Subcutaneous abdominal adipose tissue (tissue), 5 donors: ENCODE results near the gene SERPING1.

Experiments used
- H3K27ac ChIP-seq: one replicate; pipeline ENCODE4 v1.7.0; 2013; ENCODE audit warnings: low read depth, mild to moderate bottlenecking, inconsistent platforms, low read length, moderate library complexity
- H3K27me3 ChIP-seq, 5 donors: one replicate each; pipeline ENCODE4 v1.7.0; 2013; ENCODE audit warnings: low read length in 5 of 5, inconsistent platforms in 1 of 5; ENCODE audit not compliant: control insufficient read depth in 5 of 5, insufficient read depth in 4 of 5
- H3K36me3 ChIP-seq, 5 donors: one replicate each; pipeline ENCODE4 v1.7.0; 2013; ENCODE audit warnings: low read length in 5 of 5; ENCODE audit not compliant: control insufficient read depth in 5 of 5, insufficient read depth in 5 of 5
- H3K4me1 ChIP-seq, 5 donors: one replicate each; pipeline ENCODE4 v1.7.0; 2013; ENCODE audit warnings: low read length in 5 of 5, mild to moderate bottlenecking in 3 of 5, moderate library complexity in 1 of 5; ENCODE audit not compliant: control insufficient read depth in 5 of 5, insufficient read depth in 5 of 5
- H3K4me3 ChIP-seq, 5 donors: one replicate each; pipeline ENCODE4 v1.7.0; 2013; ENCODE audit warnings: low read length in 5 of 5, low read depth in 1 of 5
- H3K9ac ChIP-seq, 5 donors: one replicate each; pipeline ENCODE4 v1.7.0; 2013; ENCODE audit warnings: low read length in 5 of 5, mild to moderate bottlenecking in 4 of 5, moderate library complexity in 3 of 5
- H3K9me3 ChIP-seq, 5 donors: one replicate each; pipeline ENCODE4 v1.7.0; 2013; ENCODE audit warnings: low read length in 5 of 5; ENCODE audit not compliant: control insufficient read depth in 5 of 5
- donor health status: healthy.
- donor health status: healthy.
- donor health status: healthy.
- donor health status: healthy.
- donor health status: healthy.

Gene SERPING1

DNA sequence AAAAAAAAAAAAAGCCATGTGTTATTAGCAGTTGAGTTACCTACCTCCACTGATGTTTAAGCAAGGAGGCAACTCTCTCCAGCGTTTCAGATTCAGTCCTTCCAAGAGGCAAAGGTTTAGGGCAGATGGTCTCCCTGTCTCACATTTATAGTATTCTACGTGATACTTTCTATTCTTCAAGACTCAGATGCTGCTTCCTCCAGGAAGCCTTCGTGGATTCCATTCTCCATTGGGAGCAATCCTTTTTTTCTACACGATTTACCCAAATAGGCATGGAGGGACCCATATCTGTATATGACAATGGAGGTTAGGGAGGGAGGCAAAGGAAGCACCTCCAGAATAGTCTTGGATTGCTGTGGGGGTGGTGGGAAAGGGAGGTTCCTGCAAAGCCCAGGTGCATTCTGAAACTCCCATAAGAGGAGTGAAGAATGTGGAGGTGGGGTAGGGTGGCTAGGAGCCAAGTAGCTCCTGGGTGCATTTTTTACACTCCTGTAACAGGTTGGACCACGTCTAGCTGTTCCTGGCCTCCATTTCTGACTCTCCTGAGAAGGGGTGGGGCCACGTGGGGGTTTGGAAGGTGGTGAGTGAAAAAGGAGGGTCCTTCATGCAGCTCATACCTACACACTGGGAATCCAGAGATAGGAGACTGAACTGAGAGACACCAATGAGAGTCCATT lies 36.0 kb downstream of the SERPING1 start:
- H3K4me1 ChIP-seq = peaks cover 2 to 12% (median 10%) of the 10 kb centered on the region in 5 donors
- no peak overlapping the region for H3K9ac ChIP-seq
- no peak overlapping the region for H3K27ac ChIP-seq
- H3K9me3 ChIP-seq = no peaks in the 10 kb centered on the region
- peaks cover 0 to 3% (median 0%) of the 10 kb centered on the region in 5 donors for H3K27me3 ChIP-seq
- H3K4me3 ChIP-seq = no peak overlapping the region
- no peaks in the 10 kb centered on the region for H3K36me3 ChIP-seq

DNA sequence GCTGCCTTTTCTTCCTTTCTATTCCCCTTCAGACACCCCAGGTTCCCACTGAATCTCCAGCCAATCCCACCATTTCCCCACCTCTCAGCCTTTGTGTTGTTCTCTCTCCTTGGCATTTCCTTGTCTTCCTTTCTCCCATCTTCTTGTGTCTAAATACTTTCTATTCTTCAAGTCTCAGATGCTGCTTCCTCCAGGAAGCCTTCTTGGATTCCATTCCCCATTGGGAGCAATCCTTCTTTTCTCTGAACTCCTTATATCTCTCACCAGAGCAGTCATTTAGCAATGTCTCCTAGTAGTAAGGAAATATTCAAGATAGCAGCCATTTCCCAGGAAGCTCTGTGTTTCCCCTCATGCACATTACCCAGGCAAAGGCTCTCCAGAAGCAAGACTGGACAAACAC lies 36.8 kb downstream of the SERPING1 start:
- H3K4me1 ChIP-seq = peaks cover 2 to 20% (median 17%) of the 10 kb centered on the region in 5 donors
- H3K9me3 ChIP-seq = no peaks in the 10 kb centered on the region
- H3K27ac ChIP-seq = no peak overlapping the region
- H3K27me3 ChIP-seq = peaks cover 0 to 6% (median 0%) of the 10 kb centered on the region in 5 donors
- H3K4me3 ChIP-seq = no peak overlapping the region
- H3K9ac ChIP-seq = no peak overlapping the region
- no peaks in the 10 kb centered on the region for H3K36me3 ChIP-seq

DNA sequence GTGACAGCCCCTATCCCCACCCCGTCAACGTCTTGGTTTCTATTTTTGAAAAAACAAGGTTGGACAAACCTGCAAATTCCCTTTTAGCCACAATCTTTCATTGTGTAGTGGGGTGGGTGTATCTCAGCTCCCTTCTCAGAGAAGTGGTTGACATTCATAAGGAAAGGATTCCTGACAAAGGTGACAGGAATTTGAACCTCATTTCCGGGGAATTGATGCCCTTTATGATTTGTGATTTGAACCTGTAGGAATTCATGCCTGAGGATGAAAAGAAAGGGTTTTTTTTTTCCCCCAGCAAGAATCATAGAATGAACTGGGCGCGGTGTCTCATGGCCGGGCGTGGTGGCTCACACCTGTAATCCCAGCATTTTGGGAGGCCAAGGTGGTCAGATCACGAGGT lies 37.8 kb downstream of the SERPING1 start:
- Histone ChIP-seq H3K4me3 (no peak overlapping the region), H3K4me1 (peaks cover 4 to 29% (median 26%) of the 10 kb centered on the region in 5 donors), H3K27me3 (peaks cover 0 to 6% (median 0%) of the 10 kb centered on the region in 5 donors), H3K9me3 (no peaks in the 10 kb centered on the region), H3K9ac (no peak overlapping the region), H3K36me3 (no peaks in the 10 kb centered on the region), H3K27ac (no peak overlapping the region)

DNA sequence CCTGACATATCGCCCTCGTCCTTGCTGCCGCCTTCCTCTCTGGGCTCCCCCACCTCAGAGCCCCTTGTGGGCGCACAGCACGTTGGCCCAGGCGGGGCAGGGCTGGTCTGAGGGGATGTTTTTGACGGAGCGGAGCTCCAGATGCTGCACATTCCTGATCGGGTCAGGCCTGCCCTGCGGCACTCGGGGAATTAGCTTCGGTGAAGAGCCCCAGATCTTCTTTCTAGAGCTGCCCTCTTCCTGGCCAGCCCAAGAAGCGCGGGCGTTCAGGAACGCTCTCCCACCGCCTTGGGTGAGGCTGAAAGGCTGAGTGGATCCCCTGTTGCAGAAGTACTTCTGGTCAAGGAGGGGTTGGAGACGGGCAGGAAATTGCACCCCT lies 40.1 kb downstream of the SERPING1 start:
- Histone ChIP-seq H3K4me1 (peaks cover 4 to 30% (median 28%) of the 10 kb centered on the region in 5 donors), H3K9me3 (no peaks in the 10 kb centered on the region), H3K9ac (peak overlapping the region in 3 of 5 donors; percentile 20 to 65 (median 51)), H3K27ac (no peak overlapping the region), H3K27me3 (peaks cover 0 to 6% (median 0%) of the 10 kb centered on the region in 5 donors), H3K4me3 (peak overlapping the region; percentile 73 to 90 (median 86)), H3K36me3 (no peaks in the 10 kb centered on the region)

DNA sequence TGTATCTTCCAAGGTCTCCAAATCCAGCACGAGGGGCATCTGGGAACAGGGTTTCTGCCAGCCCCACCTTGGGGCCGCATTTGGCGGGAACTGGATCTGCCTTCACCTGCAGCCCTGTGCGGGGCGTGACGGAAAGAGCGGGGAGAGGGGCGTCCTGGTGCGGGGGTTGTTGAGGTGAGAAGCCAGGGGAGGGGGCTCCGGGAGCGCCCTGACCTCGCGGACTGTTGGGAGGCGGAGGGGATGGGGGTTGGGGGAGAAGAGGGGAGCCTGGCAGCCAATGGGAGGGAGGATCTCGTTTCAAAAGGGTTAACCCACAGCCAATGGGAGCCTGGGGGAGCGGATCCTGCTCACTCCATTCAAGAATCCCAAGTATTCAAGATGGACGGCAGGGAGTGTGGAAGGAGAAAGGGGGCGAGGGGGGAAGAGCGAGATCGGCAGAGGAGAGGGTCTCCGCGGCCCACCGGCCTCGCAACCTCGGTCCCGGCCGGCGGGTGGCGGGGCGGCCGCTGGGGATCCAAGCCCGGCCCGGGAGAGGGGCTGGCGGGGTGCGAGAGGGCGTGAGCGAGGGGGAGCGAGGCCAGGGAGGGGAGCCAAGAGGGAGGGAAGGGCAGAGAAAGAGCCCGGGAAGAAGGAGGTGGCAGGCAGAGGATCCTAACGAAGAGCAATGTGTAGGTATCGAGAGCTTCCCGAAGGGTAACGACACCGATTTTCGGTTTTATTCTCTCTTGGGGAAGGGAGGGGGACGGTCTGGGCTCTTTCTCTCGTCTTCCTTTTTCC lies 40.7 kb downstream of the SERPING1 start:
- Histone ChIP-seq H3K4me3 (peak overlapping the region; percentile 81 to 90 (median 86)), H3K27me3 (peaks cover 0 to 6% (median 0%) of the 10 kb centered on the region in 5 donors), H3K36me3 (no peaks in the 10 kb centered on the region), H3K27ac (peak overlapping the region; percentile 41), H3K9me3 (no peaks in the 10 kb centered on the region), H3K9ac (peak overlapping the region; percentile 61 to 84 (median 65)), H3K4me1 (peaks cover 4 to 30% (median 28%) of the 10 kb centered on the region in 5 donors)

DNA sequence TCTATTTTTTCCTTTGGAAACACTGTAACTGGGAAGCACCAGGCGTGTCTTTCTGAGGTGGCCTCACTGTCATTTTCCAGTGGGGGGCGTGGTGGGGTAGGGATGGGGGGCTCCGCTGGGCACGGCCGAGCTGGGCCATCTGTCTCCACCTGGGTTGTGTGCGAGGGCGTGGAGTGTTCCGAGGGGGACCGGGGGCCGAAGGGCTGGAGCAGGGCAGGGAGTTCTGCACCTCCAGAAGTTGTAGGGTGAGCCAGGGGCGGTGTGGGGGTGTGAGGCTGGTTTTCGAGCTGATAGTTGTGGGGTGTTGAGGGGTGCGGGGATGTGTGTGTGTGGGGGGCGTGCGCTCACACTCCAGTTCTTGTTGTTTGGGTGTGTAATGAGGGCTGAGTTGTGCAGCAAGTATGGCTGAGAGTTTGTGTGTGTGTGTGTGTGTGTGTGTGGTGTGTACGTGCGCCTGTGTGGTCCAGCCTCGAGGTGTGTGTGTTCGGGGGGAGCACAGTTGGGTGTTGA lies 41.4 kb downstream of the SERPING1 start:
- H3K27ac ChIP-seq = peak overlapping the region; percentile 41
- H3K4me1 ChIP-seq = peaks cover 4 to 30% (median 28%) of the 10 kb centered on the region in 5 donors
- peak overlapping the region; percentile 61 to 84 (median 65) for H3K9ac ChIP-seq
- no peaks in the 10 kb centered on the region for H3K9me3 ChIP-seq
- peaks cover 0 to 6% (median 0%) of the 10 kb centered on the region in 5 donors for H3K27me3 ChIP-seq
- H3K36me3 ChIP-seq = no peaks in the 10 kb centered on the region
- peak overlapping the region; percentile 81 to 90 (median 86) for H3K4me3 ChIP-seq

DNA sequence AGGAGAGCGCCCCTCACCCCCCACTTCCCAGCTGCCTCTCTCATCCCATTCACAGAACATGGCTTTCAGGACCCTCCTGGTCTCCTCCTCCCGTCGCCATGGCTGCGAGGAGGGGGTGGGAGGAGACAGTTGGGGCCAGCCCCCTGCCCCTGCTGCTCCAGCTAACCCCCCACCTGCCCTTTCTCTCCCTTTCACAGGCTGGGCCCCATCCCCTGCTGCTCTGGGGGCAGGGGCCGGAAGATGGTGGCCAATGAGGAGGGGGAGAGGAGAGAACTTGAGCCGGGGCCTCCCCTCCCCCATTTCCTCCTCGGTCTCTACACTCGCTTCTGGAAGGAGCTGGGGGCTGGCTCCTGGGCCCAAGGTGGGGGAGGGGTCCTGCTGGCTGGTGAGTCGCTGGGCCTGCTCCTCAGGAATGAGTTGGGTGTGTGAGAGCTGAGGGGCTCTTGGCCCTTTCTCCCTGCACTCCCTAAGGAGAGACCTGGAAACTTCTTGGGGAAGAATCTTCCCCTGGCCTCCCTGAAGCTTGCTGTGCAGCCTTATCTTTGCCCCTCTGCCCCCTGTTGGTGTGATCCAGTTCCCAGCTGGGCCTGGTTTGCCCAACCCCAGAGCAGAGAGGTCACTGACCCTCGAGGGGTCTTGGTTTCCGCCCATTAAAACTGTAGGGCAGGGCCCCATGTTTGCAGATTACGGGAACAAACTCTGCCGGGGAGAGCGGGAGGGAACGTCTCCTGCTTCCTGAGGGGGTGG lies 42.0 kb downstream of the SERPING1 start:
- H3K27ac ChIP-seq = no peak overlapping the region
- peaks cover 4 to 31% (median 29%) of the 10 kb centered on the region in 5 donors for H3K4me1 ChIP-seq
- H3K9me3 ChIP-seq = no peaks in the 10 kb centered on the region
- peaks cover 0 to 6% (median 0%) of the 10 kb centered on the region in 5 donors for H3K27me3 ChIP-seq
- no peaks in the 10 kb centered on the region for H3K36me3 ChIP-seq
- H3K9ac ChIP-seq = peak overlapping the region in 3 of 5 donors; percentile 20 to 84 (median 65)
- peak overlapping the region; percentile 66 to 90 (median 86) for H3K4me3 ChIP-seq

DNA sequence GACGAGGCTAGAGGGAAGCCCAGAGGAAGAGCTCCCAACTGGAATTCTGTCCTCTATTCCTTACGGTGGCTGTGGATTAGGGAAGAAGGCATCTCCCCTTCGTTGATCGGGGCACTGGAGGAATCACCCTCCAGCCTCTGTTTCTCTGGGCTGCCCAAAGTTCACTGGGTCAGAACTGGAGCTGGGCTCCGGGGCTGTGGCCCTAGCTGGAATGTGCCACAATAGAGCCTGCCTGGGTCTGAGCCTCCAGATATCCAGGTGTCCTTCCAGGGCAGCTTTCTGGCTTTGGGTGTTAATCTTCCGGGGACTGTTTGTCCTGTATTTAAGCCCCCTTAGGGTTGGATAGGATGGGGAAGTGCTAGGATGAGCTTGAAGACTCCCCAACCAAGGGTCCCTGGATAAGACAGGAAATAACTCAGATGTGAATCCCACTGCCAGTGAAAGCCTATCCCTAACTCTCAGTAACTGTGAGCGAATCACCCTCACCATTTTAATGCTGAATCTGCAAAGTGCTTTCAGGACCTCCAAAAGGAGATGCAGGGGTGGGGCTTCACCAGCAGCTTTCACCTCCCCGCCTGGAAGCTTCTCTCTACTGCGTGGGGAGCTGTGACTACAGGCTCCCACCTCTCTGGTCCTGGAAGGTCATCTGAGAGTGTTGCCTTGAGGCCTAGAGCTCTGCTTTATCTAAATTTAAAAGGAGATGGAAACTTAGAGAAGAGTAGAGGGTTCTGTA lies 42.7 kb downstream of the SERPING1 start:
- peaks cover 4 to 36% (median 33%) of the 10 kb centered on the region in 5 donors for H3K4me1 ChIP-seq
- H3K36me3 ChIP-seq = no peaks in the 10 kb centered on the region
- peak overlapping the region in 1 of 5 donors; percentile 26 for H3K9ac ChIP-seq
- peak overlapping the region in 3 of 5 donors; percentile 31 to 89 (median 85) for H3K4me3 ChIP-seq
- H3K27ac ChIP-seq = no peak overlapping the region
- H3K9me3 ChIP-seq = no peaks in the 10 kb centered on the region
- peaks cover 0 to 6% (median 0%) of the 10 kb centered on the region in 5 donors for H3K27me3 ChIP-seq
